H9 (cell line): ENCODE measurements around the gene IL21R. TPM values are rescaled to one million over a fixed set of nuclear protein-coding genes. Genes with fewer than 3 reads are reported as not detected.

ENCODE experiments used
- DNase-seq: peaks from one replicate; pipeline ENCODE4 v3.0.0-alpha.2; 2017
- H2AFZ ChIP-seq: one replicate; pipeline ENCODE4 v1.6.1; 2013; ENCODE audit warnings: mild to moderate bottlenecking, low read length, control low read depth, moderate library complexity
- H2AK5ac ChIP-seq: 2 replicates; pipeline ENCODE4 v1.6.1; 2013; ENCODE audit warnings: low read length, control low read depth, mixed read lengths; ENCODE audit not compliant: insufficient read length
- H2BK120ac ChIP-seq: one replicate; pipeline ENCODE4 v1.6.1; 2013; ENCODE audit warnings: low read depth, mild to moderate bottlenecking, low read length, control low read depth, inconsistent platforms; ENCODE audit not compliant: poor library complexity, severe bottlenecking
- H2BK12ac ChIP-seq: 2 replicates; pipeline ENCODE4 v1.6.1; 2013; ENCODE audit warnings: low read length, control low read depth, mixed read lengths, low read depth; ENCODE audit not compliant: insufficient read length
- H2BK15ac ChIP-seq: 2 replicates; pipeline ENCODE4 v1.6.1; 2013; ENCODE audit warnings: low read depth, low read length, control low read depth
- H2BK20ac ChIP-seq: one replicate; pipeline ENCODE4 v1.6.1; 2013; ENCODE audit warnings: low read depth, mild to moderate bottlenecking, low read length, control low read depth, inconsistent platforms; ENCODE audit not compliant: poor library complexity, severe bottlenecking
- H2BK5ac ChIP-seq: 2 replicates; pipeline ENCODE4 v1.6.1; 2013; ENCODE audit warnings: low read length, control low read depth, mixed read lengths; ENCODE audit not compliant: insufficient read length
- H3K14ac ChIP-seq: 2 replicates; pipeline ENCODE4 v1.6.1; 2013; ENCODE audit warnings: low read length, control low read depth; ENCODE audit not compliant: insufficient read depth
- H3K18ac ChIP-seq: 2 replicates; pipeline ENCODE4 v1.6.1; 2013; ENCODE audit warnings: low read depth, mild to moderate bottlenecking, mixed read lengths, low read length, control low read depth; ENCODE audit not compliant: insufficient read length
- H3K23ac ChIP-seq: 2 replicates; pipeline ENCODE4 v1.6.1; 2013; ENCODE audit warnings: low read length, control low read depth, mixed read lengths, low read depth; ENCODE audit not compliant: insufficient read length
- H3K23me2 ChIP-seq: 2 replicates; pipeline ENCODE4 v1.6.1; 2013; ENCODE audit warnings: low read depth, mild to moderate bottlenecking, mixed read lengths, low read length, control low read depth; ENCODE audit not compliant: insufficient read length, poor library complexity, severe bottlenecking
- H3K27ac ChIP-seq: 2 replicates; pipeline ENCODE4 v1.5.1; 2013; ENCODE audit warnings: low read length, control low read depth, mixed read lengths, low read depth; ENCODE audit not compliant: insufficient read length
- H3K27me3 ChIP-seq: 2 replicates; pipeline ENCODE4 v1.6.1; 2013; ENCODE audit warnings: low read length, control low read depth, inconsistent platforms; ENCODE audit not compliant: insufficient read depth
- H3K4ac ChIP-seq: 2 replicates; pipeline ENCODE4 v1.6.1; 2013; ENCODE audit warnings: low read depth, mild to moderate bottlenecking, control low read depth, inconsistent platforms, low read length, moderate library complexity
- H3K4me1 ChIP-seq: 2 replicates; pipeline ENCODE4 v1.6.1; 2013; ENCODE audit warnings: low read length, control low read depth, inconsistent platforms; ENCODE audit not compliant: insufficient read depth
- H3K4me2 ChIP-seq: 2 replicates; pipeline ENCODE4 v1.6.1; 2013; ENCODE audit warnings: low read length, control low read depth, mixed read lengths; ENCODE audit not compliant: insufficient read length, insufficient read depth
- H3K56ac ChIP-seq: 2 replicates; pipeline ENCODE4 v1.6.1; 2013; ENCODE audit warnings: low read depth, mild to moderate bottlenecking, mixed read lengths, low read length, control low read depth; ENCODE audit not compliant: insufficient read length
- H3K79me1 ChIP-seq: 2 replicates; pipeline ENCODE4 v1.6.1; 2013; ENCODE audit warnings: low read depth, mild to moderate bottlenecking, moderate library complexity, low read length, control low read depth, inconsistent platforms; ENCODE audit not compliant: insufficient read depth, poor library complexity, severe bottlenecking
- H3K79me2 ChIP-seq: 2 replicates; pipeline ENCODE4 v1.6.1; 2013; ENCODE audit warnings: low read length, control low read depth, inconsistent platforms; ENCODE audit not compliant: insufficient read depth
- H3K9ac ChIP-seq: 2 replicates; pipeline ENCODE4 v1.6.1; 2013; ENCODE audit warnings: low read length, control low read depth, mixed read lengths; ENCODE audit not compliant: insufficient read length; ENCODE audit errors: extremely low read depth
- H3K9me3 ChIP-seq: one replicate; pipeline ENCODE4 v1.6.1; 2013; ENCODE audit warnings: low read depth, low read length, inconsistent platforms; ENCODE audit not compliant: control insufficient read depth
- H3T11ph ChIP-seq: one replicate; pipeline ENCODE4 v1.6.1; 2013; ENCODE audit warnings: mild to moderate bottlenecking, low read length, control low read depth, inconsistent platforms
- H4K20me1 ChIP-seq: one replicate; pipeline ENCODE4 v1.6.1; 2013; ENCODE audit not compliant: control insufficient read depth, insufficient read length, insufficient read depth
- H4K5ac ChIP-seq: 2 replicates; pipeline ENCODE4 v1.6.1; 2013; ENCODE audit warnings: low read depth, mild to moderate bottlenecking, mixed read lengths, low read length, control low read depth; ENCODE audit not compliant: insufficient read length
- H4K8ac ChIP-seq: replicated peaks from 2 replicates; pipeline ENCODE4 v1.6.1; 2013; ENCODE audit warnings: low read length, control low read depth, mixed read lengths, low read depth; ENCODE audit not compliant: insufficient read length
- H4K91ac ChIP-seq: 2 replicates; pipeline ENCODE4 v1.6.1; 2013; ENCODE audit warnings: low read depth, mild to moderate bottlenecking, moderate library complexity, mixed read lengths, low read length, control low read depth; ENCODE audit not compliant: insufficient read length
- H3K27ac Mint-ChIP-seq, 3 experiments: 2 replicates in 2 of 3; 3 replicates in 1 of 3; pipeline ENCODE4 v1.8.0; 2020 to 2021; ENCODE audit warnings: mixed read lengths in 3 of 3, mild to moderate bottlenecking in 1 of 3, moderate library complexity in 1 of 3
- H3K27me3 Mint-ChIP-seq: 2 replicates; pipeline ENCODE4 v1.8.0; 2021; ENCODE audit warnings: low read depth, mild to moderate bottlenecking, moderate library complexity, mixed read lengths
- H3K36me3 Mint-ChIP-seq, 3 experiments: 2 replicates in 2 of 3; 3 replicates in 1 of 3; pipeline ENCODE4 v1.8.0; 2020 to 2021; ENCODE audit warnings: low read depth in 3 of 3, mixed read lengths in 3 of 3; ENCODE audit not compliant: insufficient read depth in 1 of 3
- H3K4me1 Mint-ChIP-seq, 2 experiments: 2 replicates each; pipeline ENCODE4 v1.8.0; 2020; ENCODE audit warnings: mixed read lengths in 2 of 2
- H3K4me3 Mint-ChIP-seq, 2 experiments: 2 replicates in 1 of 2; 3 replicates in 1 of 2; pipeline ENCODE4 v1.8.0; 2020 to 2021; ENCODE audit warnings: mild to moderate bottlenecking in 2 of 2, mixed read lengths in 2 of 2, moderate library complexity in 1 of 2
- H3K9me3 Mint-ChIP-seq, 2 experiments: 2 replicates in 1 of 2; 3 replicates in 1 of 2; pipeline ENCODE4 v1.8.0; 2020; ENCODE audit warnings: mild to moderate bottlenecking in 2 of 2, mixed read lengths in 2 of 2, moderate library complexity in 1 of 2
- CTCF ChIP-seq: fragments of 200-600 bp; sonication (generic); conservative IDR thresholded peaks from 3 replicates; pipeline ENCODE4 v1.8.0; 2021; ENCODE audit warnings: antibody characterized with exemption, mild to moderate bottlenecking
- WGBS: extraction: QIAGEN DNeasy Blood & Tissue Kit; methylation state at CpG from one replicate; pipeline ENCODE4 v1.1.7; 2013; ENCODE audit warnings: missing lambda C conversion rate, low lambda C conversion rate, mixed read lengths; ENCODE audit not compliant: insufficient read length; ENCODE audit errors: extremely low coverage; 5-methylcytosine and 5-hydroxymethylcytosine counted together
- total RNA-seq: library from RNA; stranded (reverse); gene quantifications from 2 replicates; pipeline ENCODE4 v1.2.1, GENCODE V29; 2021

IL21R gene
- total RNA-seq, 1 experiment from 2014 or later: 0.07 TPM

- Histone ChIP-seq H3K27me3 (no peaks in the 10 kb centered on the region), H3K9me3 (no peaks in the 10 kb centered on the region), H4K91ac (no peak overlapping the region), H3K9ac (no peak overlapping the region), H3T11ph (no peak overlapping the region), H3K4ac (no peak overlapping the region), H3K4me2 (no peak overlapping the region), H3K14ac (no peak overlapping the region), H2BK20ac (no peak overlapping the region), H3K4me1 (no peaks in the 10 kb centered on the region), H3K79me1 (no peaks in the 10 kb centered on the region), H3K79me2 (no peaks in the 10 kb centered on the region), H3K23ac (no peak overlapping the region), H3K56ac (no peak overlapping the region), H2AK5ac (no peak overlapping the region), H4K20me1 (no peaks in the 10 kb centered on the region), H2BK5ac (no peak overlapping the region), H3K27ac (no peak overlapping the region), H2BK120ac (no peak overlapping the region), H3K18ac (no peak overlapping the region), H3K23me2 (no peaks in the 10 kb centered on the region), H2AFZ (no peak overlapping the region), H4K8ac (no peak overlapping the region), H4K5ac (no peak overlapping the region), H2BK12ac (no peak overlapping the region), H2BK15ac (no peak overlapping the region)
- Mint-ChIP-seq H3K27ac (peak overlapping the region in 1 of 3 experiments; percentile 41; a peak in 1 of 7 replicates), H3K4me1 (peaks cover 0 to 3% of the 10 kb centered on the region in 2 experiments; a peak in 1 of 4 replicates), H3K27me3 (no peaks in the 10 kb centered on the region), H3K9me3 (peaks cover 23 to 31% of the 10 kb centered on the region in 2 experiments), H3K36me3 (peaks cover 8 to 14% (median 10%) of the 10 kb centered on the region in 3 experiments), H3K4me3 (no peak overlapping the region)
- peak; percentile 16 for DNase-seq
- no peak for TF ChIP-seq CTCF
- WGBS: no CpG with 5 or more reads among the region's 10 CpGs
These were observed 23.0 kb downstream of the IL21R start for GRCh38 chr16:27424772-27425498.
